IMR-90 (cell line): Measurements from ENCODE around the gene TRIM25.

Experiments used
- CTCF ChIP-seq: conservative IDR thresholded peaks from 2 replicates; pipeline ENCODE4 v1.5.1; 2012; ENCODE audit warnings: mild to moderate bottlenecking, low read depth, low read length, improper control_type of control experiment
- FOS ChIP-seq: fragments of 150-350 bp; IDR thresholded peaks from 2 replicates; pipeline ENCODE4 v1.6.1; 2016; ENCODE audit warnings: low read depth, low read length
- RAD21 ChIP-seq: IDR thresholded peaks from 2 replicates; pipeline ENCODE4 v1.6.1; 2012; ENCODE audit warnings: low read length, improper control_type of control experiment

DNA sequence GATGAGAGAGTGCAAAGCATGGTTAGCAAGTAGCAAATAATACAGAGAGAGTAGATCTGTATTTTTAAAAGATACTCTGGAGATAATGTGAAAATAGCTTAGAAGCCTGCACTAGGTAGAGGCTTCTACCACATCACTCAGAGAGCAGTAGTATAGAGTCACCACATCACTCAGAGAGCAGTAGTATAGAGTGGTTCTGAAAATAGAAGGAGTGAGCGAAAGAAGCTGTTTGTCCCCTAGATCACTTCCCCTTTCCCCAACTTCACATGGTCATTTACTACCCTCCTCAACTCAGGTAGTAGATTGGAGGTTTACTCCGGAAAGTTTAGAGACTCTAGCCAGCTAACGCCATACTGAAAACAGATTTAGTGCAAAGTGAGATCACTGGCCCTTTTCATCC, 62.8 kb downstream of the TRIM25 start:
- TF ChIP-seq RAD21 (no peak), FOS (no peak), CTCF (no peak)
